NT2/D1 (cell line): Measurements from ENCODE around the gene KRTAP29-1.

Source experiments
- YY1 ChIP-seq: IDR thresholded peaks from 2 replicates; pipeline ENCODE4 v1.6.1; 2011; ENCODE audit not compliant: insufficient read length, insufficient read depth
- ZNF274 ChIP-seq: IDR thresholded peaks from 2 replicates; pipeline ENCODE4 v1.6.1; 2011; ENCODE audit warnings: mild to moderate bottlenecking, low read depth, low read length

DNA sequence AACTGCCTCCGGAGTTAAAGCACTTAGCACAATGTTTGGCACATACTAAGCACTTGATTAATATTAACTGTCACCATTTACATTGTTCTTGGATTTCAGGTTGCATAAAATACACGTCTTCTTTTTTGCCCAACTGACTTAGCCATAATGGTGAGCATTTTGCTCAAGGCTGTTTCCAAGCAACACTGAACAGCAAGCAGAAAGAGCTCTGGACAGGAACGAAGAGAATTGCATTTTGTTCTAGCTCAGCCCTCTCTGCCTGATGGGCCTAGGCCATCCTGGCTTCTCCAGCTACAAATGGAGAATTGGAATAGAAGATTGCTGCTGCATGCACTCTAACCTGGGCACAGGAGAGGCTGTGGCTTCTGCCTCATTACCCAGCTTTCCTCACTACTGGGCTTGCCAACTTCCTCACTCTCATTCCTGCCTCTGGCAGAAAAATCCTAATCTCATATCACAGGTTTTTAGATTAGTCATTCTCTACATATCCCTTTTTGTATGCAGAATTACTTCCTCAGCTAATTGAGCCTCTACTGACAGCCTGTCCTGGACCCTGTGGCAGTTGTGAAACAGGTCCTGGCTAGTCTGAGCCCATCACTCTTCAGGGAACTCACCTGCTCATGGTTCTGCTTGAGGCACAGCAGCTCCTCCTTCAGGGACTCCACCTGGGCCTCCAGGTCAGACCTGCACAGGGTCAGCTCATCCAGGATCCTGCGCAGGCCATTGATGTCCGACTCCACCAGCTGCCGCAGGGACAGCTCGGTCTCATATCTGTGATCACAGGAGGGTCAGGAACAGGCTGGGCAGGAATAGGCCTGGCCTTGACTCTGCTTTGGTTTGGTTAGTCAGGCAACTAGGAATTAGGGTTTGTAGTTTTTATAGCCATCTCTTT lies 45.5 kb upstream of the KRTAP29-1 start:
- TF ChIP-seq ZNF274 (no peak), YY1 (no peak)
